IPS DF 6.9 (cell line): ENCODE results near the gene MRPS16.
A peak's percentile ranks its signal among the peaks of the same experiment; 100 is the strongest.
"Not testable (repeated sequence)": the region's sequence is repeated elsewhere in the genome, so short reads cannot be mapped to it uniquely, and the experiment has no call there.

Experiments
- DNase-seq: peaks from one replicate; pipeline ENCODE4 v3.0.0-alpha.2; 2013; ENCODE audit warnings: low read depth, low spot score
- H3K27ac ChIP-seq: one replicate; pipeline ENCODE4 v1.5.1; 2013; ENCODE audit warnings: low read length, control low read depth
- H3K27me3 ChIP-seq: 2 replicates; pipeline ENCODE4 v1.6.1; 2013; ENCODE audit warnings: mild to moderate bottlenecking, low read length; ENCODE audit not compliant: control insufficient read depth, insufficient read depth
- H3K36me3 ChIP-seq: 2 replicates; pipeline ENCODE4 v1.6.1; 2013; ENCODE audit warnings: low read length; ENCODE audit not compliant: control insufficient read depth, insufficient read depth
- H3K4me1 ChIP-seq: 2 replicates; pipeline ENCODE4 v1.6.1; 2013; ENCODE audit warnings: low read length; ENCODE audit not compliant: control insufficient read depth, insufficient read depth
- H3K4me3 ChIP-seq: 2 replicates; pipeline ENCODE4 v1.5.1; 2013; ENCODE audit warnings: mild to moderate bottlenecking, low read length
- H3K9me3 ChIP-seq: 2 replicates; pipeline ENCODE4 v1.6.1; 2013; ENCODE audit warnings: low read length, inconsistent platforms; ENCODE audit not compliant: control insufficient read depth, insufficient read depth
- WGBS: extraction: QIAGEN DNeasy Blood & Tissue Kit; methylation state at CpG from one replicate; pipeline ENCODE4 v1.1.7; 2013; ENCODE audit warnings: mixed read lengths, missing lambda C conversion rate; ENCODE audit not compliant: insufficient read length, insufficient coverage; 5-methylcytosine and 5-hydroxymethylcytosine counted together

Gene MRPS16

GRCh38 chr10:73261362-73261995 lies 9.0 kb upstream of the MRPS16 start:
- DNase-seq = no peak
- Histone ChIP-seq H3K27me3 (no peaks in the 10 kb centered on the region), H3K9me3 (no peaks in the 10 kb centered on the region; the same call in 1 of the 2 replicates), H3K4me1 (no peaks in the 10 kb centered on the region), H3K36me3 (no peaks in the 10 kb centered on the region), H3K4me3 (no peak overlapping the region), H3K27ac (no peak overlapping the region)
- whole genome bisulfite sequencing = no CpG with 5 or more reads among the region's 9 CpGs

DNA sequence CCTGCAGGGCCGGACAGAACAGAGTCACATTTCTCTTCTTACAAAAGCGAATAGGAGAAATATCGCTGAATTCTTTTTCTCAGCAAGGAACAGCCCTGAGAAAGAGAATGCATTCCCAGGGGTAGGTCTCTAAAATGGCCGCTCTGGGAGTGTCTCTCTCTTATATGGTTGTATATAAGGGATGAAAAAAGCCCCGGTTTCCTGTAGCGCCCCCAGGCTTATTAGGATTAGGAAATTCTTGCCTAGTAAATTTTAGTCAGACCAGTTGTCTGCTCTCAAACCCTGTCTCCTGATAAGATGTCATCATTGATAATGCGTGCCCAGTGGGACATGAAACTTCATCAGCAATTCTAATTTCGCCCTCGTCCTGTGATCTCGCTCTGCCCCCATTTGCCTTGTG lies 6.2 kb upstream of the MRPS16 start:
- H3K4me1 ChIP-seq, H3K27ac ChIP-seq, H3K9me3 ChIP-seq, H3K36me3 ChIP-seq, H3K4me3 ChIP-seq, H3K27me3 ChIP-seq, DNase-seq: not testable (repeated sequence)
- WGBS = no CpG with 5 or more reads among the region's 10 CpGs

DNA sequence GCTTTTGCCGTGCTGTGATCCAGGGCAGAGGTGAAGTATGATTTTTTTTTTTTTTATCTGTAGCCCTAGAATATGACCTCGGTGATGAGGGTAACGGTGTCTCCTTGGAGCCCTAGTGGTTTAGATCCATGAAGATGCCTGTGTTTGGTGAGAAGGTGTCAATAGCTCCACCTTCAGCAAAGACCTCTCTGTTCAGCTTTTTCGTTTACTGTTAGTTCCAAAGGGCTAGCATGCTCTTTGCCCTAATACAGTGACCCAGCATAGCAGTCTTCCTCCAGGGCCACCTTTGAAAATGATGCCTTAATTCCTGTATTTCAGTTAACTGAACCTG lies 746 bp upstream of the MRPS16 start:
- no CpG with 5 or more reads among the region's 4 CpGs for WGBS
- Histone ChIP-seq H3K27me3 (no peaks in the 10 kb centered on the region), H3K4me3 (peak overlapping the region; percentile 48; the same call in 1 of the 2 replicates), H3K4me1 (no peaks in the 10 kb centered on the region), H3K36me3 (no peaks in the 10 kb centered on the region), H3K9me3 (no peaks in the 10 kb centered on the region), H3K27ac (no peak overlapping the region)
- no peak for DNase-seq

DNA sequence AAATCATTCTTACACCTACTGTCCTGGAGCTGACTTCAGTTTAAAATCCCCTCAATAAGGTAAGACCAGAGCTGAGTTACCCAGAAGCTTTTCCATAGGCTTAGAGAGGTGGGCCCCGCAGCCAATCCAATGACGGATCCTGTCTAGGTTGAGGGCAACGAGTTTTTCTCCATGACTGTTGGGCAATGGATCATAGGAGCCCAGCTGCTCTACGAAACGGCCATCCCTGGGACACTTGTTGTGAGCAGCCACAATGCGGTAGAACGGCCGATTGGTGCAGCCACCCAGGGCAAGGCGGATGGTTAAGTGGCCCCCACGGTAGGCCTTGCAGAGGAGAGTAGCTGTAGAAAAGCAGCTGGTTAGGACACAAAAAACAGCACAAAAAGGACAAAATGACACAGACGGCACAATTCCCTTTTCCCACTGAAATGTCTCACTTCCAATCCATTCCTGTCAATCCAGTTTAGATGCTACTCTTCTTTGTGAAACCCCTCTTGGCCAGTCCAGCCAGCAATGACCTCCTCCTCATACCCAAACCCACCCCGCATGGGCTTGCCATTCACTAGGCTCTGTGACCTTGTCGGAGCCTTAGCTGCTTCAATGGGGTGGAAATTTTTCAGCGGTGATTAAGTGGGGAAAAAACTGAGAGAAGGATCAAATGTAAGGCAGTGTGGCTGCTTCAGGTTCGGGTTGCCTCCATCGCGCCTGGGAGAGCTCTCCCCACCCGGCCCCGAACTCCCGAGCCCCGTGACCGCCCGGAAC lies 580 bp downstream of the MRPS16 start:
- no peak for DNase-seq
- H3K27me3 ChIP-seq = no peaks in the 10 kb centered on the region
- H3K36me3 ChIP-seq = no peaks in the 10 kb centered on the region
- no peak overlapping the region for H3K27ac ChIP-seq
- no CpG with 5 or more reads among the region's 23 CpGs for WGBS
- no peaks in the 10 kb centered on the region for H3K4me1 ChIP-seq
- peak overlapping the region; percentile 48; the same call in 1 of the 2 replicates for H3K4me3 ChIP-seq
- no peaks in the 10 kb centered on the region for H3K9me3 ChIP-seq

DNA sequence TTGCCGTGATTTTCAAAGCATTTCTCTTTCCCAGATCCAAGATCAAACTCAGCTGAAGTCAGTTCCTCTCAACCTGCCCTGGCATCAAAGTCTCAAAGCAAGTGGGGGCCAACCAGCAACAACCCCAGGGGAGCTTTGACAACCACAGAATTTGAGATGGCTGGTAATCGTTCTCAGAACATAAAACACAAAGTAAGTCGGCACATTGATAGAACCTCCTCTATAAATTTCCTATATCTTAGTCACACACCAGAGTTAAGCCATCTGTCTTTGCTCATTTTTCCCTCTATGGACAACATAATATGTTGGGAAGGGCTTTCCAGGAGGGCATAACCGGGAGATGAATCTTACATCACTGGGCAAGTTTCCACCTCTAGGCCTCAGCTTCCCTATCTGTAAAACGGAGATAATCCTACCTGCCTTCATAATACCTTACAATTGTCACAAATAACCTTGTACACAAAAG lies 4.2 kb downstream of the MRPS16 start:
- peaks cover 10% of the 10 kb centered on the region; the same call in 1 of the 2 replicates for H3K36me3 ChIP-seq
- H3K27ac ChIP-seq = no peak overlapping the region
- peaks cover 2% of the 10 kb centered on the region; the same call in 1 of the 2 replicates for H3K4me1 ChIP-seq
- no peak overlapping the region for H3K4me3 ChIP-seq
- no peak for DNase-seq
- no peaks in the 10 kb centered on the region for H3K27me3 ChIP-seq
- no peaks in the 10 kb centered on the region for H3K9me3 ChIP-seq
- no CpG with 5 or more reads among the region's 5 CpGs for WGBS

DNA sequence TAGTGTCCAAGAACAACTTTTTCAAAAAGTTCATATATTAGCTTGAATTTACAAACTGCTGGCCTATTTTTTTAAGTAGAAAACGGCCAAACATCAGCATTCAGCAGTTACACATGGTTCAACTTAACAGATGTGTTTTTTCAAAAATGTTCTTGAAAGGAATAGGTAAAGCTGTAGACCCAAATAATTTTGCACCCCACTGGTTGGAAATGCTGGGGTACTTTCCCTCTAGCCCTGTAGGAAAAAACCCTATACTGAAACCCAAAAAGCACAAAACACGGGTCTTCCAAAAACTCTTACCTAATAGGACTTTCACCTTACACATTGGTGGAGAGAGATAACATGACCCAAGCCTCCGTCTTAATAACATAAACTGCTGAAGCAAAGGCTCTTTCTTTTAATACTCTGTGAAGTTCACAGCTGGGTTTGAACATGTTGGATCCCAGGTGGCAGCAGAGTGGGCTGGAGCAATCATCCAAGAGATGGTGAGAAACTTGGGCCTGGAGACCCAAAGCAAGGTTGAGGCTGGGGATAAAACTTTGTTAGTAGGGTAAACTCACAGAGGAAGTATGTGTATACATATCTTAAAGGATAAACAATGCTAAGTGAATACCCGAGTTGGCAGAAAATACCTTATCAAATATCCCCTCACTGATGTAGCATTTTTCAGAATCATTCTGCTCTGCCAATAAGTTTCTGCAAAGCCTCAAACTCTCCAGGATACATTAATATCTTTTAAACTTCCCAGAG lies 4.8 kb downstream of the MRPS16 start:
- H3K9me3 ChIP-seq = no peaks in the 10 kb centered on the region
- no peak overlapping the region for H3K27ac ChIP-seq
- no CpG with 5 or more reads among the region's 4 CpGs for WGBS
- H3K27me3 ChIP-seq = no peaks in the 10 kb centered on the region
- peaks cover 10% of the 10 kb centered on the region; the same call in 1 of the 2 replicates for H3K36me3 ChIP-seq
- peak overlapping the region; percentile 81; the same call in 1 of the 2 replicates for H3K4me3 ChIP-seq
- H3K4me1 ChIP-seq = peaks cover 2% of the 10 kb centered on the region; the same call in 1 of the 2 replicates
- no peak for DNase-seq

GRCh38 chr10:73246646-73247508 lies 5.6 kb downstream of the MRPS16 start, which contains the start of gene DNAJC9:
DNAJC9 (minus strand) TSS chr10:73247255; CDS start chr10:73247189, 66 bp downstream.
- no CpG with 5 or more reads among the region's 78 CpGs for WGBS
- peak within 1 kb of the TSS; percentile 81 for H3K4me3 ChIP-seq
- peaks cover 2% of the 10 kb centered on the region; the same call in 1 of the 2 replicates for H3K4me1 ChIP-seq
- H3K9me3 ChIP-seq = no peaks in the 10 kb centered on the region
- no peak within 1 kb of the TSS for H3K27ac ChIP-seq
- peaks cover 12% of the 10 kb centered on the region; the same call in 1 of the 2 replicates for H3K36me3 ChIP-seq
- DNase-seq = peak; percentile 84
- no peaks in the 10 kb centered on the region for H3K27me3 ChIP-seq

DNA sequence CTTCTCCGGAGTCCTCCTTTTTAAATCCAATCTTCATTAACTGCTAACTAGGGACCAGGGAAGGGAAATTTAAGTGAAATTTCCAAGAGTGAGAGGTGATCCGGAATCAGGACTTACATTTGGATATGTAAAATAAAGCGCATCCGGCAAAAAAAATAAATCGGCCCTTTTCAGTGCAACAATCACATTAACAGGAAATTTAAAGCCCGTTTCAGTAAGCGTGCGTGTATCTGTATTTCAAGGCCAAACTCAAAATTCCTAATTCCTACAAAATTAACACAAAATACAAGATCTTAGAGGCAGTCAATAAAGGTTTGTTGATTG lies 6.2 kb downstream of the MRPS16 start:
- Histone ChIP-seq H3K4me1 (peaks cover 2% of the 10 kb centered on the region; the same call in 1 of the 2 replicates), H3K9me3 (no peaks in the 10 kb centered on the region), H3K4me3 (peak overlapping the region; percentile 81; the same call in 1 of the 2 replicates), H3K36me3 (peaks cover 12% of the 10 kb centered on the region; the same call in 1 of the 2 replicates), H3K27ac (no peak overlapping the region), H3K27me3 (no peaks in the 10 kb centered on the region)
- no CpG with 5 or more reads among the region's 8 CpGs for WGBS
- DNase-seq = no peak

DNA sequence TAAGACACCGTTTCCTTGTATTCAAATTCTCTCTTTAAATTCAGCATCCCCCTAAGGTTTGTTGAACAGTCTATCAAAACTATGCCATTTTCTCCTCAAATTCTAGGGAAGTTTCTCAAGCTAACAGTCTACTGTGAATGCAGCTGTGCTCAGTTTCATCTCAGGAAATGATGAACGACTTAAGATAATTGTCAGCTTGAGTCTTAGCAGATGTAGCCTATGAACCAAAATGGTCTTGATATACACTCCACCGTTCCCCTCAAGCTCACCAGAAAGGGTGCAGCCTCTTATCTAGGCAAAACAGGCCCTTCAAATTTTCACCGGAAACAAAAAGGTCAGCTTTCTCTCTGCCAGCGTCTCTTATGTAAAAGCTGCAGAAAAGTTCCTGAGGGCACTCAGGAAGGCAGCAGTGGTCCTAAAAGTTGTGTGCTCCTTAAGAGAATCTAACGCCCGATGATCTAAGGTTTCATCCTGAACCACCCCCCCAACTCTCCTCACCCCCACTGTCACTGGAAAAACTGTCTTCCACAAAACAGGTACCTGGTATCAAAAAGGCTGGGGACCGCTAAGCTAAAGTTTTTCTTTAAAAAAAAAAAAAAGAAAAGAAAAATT lies 7.5 kb downstream of the MRPS16 start:
- H3K27ac ChIP-seq = no peak overlapping the region
- H3K9me3 ChIP-seq = no peaks in the 10 kb centered on the region
- DNase-seq = no peak
- H3K4me1 ChIP-seq = peaks cover 2% of the 10 kb centered on the region; the same call in 1 of the 2 replicates
- no peak overlapping the region for H3K4me3 ChIP-seq
- no peaks in the 10 kb centered on the region for H3K27me3 ChIP-seq
- WGBS = no CpG with 5 or more reads among the region's 8 CpGs
- H3K36me3 ChIP-seq = peaks cover 21% of the 10 kb centered on the region; the same call in 1 of the 2 replicates
